HG03196 (cell line): ENCODE results near the gene CPLX4.
"Not testable (repeated sequence)": the region's sequence is repeated elsewhere in the genome, so short reads cannot be mapped to it uniquely, and the experiment has no call there.

ENCODE experiments used
- ATAC-seq: cut with Tn5 transposase; IDR thresholded peaks from one replicate; pipeline ENCODE4 v1.9.1; 2021; ENCODE audit not compliant: unreplicated experiment

The CPLX4 gene

GRCh38 chr18:59271606-59272220, 46.7 kb downstream of the CPLX4 start:
- no peak for ATAC-seq

GRCh38 chr18:59270689-59271257, 47.7 kb downstream of the CPLX4 start:
- no peak for ATAC-seq

- ATAC-seq: no peak
Measured at GRCh38 chr18:59269563-59270119, 48.8 kb downstream of the CPLX4 start.

- ATAC-seq: no peak
Measured at GRCh38 chr18:59268721-59269562, 49.5 kb downstream of the CPLX4 start.

- no peak for ATAC-seq
Measured at GRCh38 chr18:59268127-59268720, 50.2 kb downstream of the CPLX4 start.

GRCh38 chr18:59267503-59268126, 50.8 kb downstream of the CPLX4 start:
- ATAC-seq: no peak

- ATAC-seq: no peak
Measured at GRCh38 chr18:59266886-59267502, 51.5 kb downstream of the CPLX4 start.

GRCh38 chr18:59266459-59266858, 52.0 kb downstream of the CPLX4 start:
- no peak for ATAC-seq

GRCh38 chr18:59265974-59266369, 52.5 kb downstream of the CPLX4 start:
- ATAC-seq: no peak

- ATAC-seq: no peak
Measured at GRCh38 chr18:59265246-59265973, 53.0 kb downstream of the CPLX4 start.

GRCh38 chr18:59264651-59265245, 53.7 kb downstream of the CPLX4 start:
- ATAC-seq: no peak

GRCh38 chr18:59264121-59264571, 54.3 kb downstream of the CPLX4 start:
- no peak for ATAC-seq

- ATAC-seq: no peak
Measured at GRCh38 chr18:59263661-59264060, 54.8 kb downstream of the CPLX4 start.

- not testable (repeated sequence) for ATAC-seq
Measured at GRCh38 chr18:59262243-59262642, 56.2 kb downstream of the CPLX4 start.

- not testable (repeated sequence) for ATAC-seq
Measured at GRCh38 chr18:59261842-59262241, 56.6 kb downstream of the CPLX4 start.

GRCh38 chr18:59255491-59255890, 63.0 kb downstream of the CPLX4 start:
- ATAC-seq: not testable (repeated sequence)

- ATAC-seq: no peak
Measured at GRCh38 chr18:59249199-59249774, 69.2 kb downstream of the CPLX4 start.

- ATAC-seq: no peak
Measured at GRCh38 chr18:59246796-59247195, 71.7 kb downstream of the CPLX4 start.
